Liver (tissue), 9 donors: ENCODE results near the gene PRKN. TPM values are rescaled to one million over a fixed set of nuclear protein-coding genes. Genes with fewer than 3 reads are reported as not detected.

Experiments
- DNase-seq: peaks from one replicate; pipeline ENCODE4 v3.0.0-alpha.2; 2017; ENCODE audit warnings: low spot score
- H3K27ac ChIP-seq, 2 donors: one replicate each; pipeline ENCODE4 v1.7.0; 2013; ENCODE audit warnings: inconsistent platforms in 2 of 2, low read length in 2 of 2, control low read depth in 1 of 2, low read depth in 1 of 2, mild to moderate bottlenecking in 1 of 2
- H3K27me3 ChIP-seq, 4 donors: one replicate each; pipeline versions ENCODE4 v1.6.1 to v1.7.0; 2013; ENCODE audit warnings: low read length in 3 of 4, inconsistent platforms in 1 of 4, mild to moderate bottlenecking in 1 of 4, moderate library complexity in 1 of 4; ENCODE audit not compliant: control insufficient read depth in 4 of 4, insufficient read depth in 4 of 4
- H3K36me3 ChIP-seq, 4 donors: one replicate each; pipeline versions ENCODE4 v1.6.1 to v1.7.0; 2013; ENCODE audit warnings: low read length in 3 of 4, mild to moderate bottlenecking in 3 of 4, low read depth in 1 of 4, moderate library complexity in 1 of 4; ENCODE audit not compliant: control insufficient read depth in 4 of 4, insufficient read depth in 3 of 4
- H3K4me1 ChIP-seq, 4 donors: one replicate each; pipeline versions ENCODE4 v1.6.1 to v1.7.0; 2013; ENCODE audit warnings: low read length in 3 of 4, mild to moderate bottlenecking in 3 of 4, moderate library complexity in 1 of 4; ENCODE audit not compliant: control insufficient read depth in 4 of 4, insufficient read depth in 4 of 4
- H3K4me3 ChIP-seq, 3 donors: one replicate each; pipeline versions ENCODE4 v1.6.1 to v1.7.0; 2013; ENCODE audit warnings: low read length in 3 of 3, control low read depth in 1 of 3, low read depth in 1 of 3, mild to moderate bottlenecking in 1 of 3
- H3K9ac ChIP-seq, 2 donors: one replicate each; pipeline ENCODE4 v1.7.0; 2013; ENCODE audit warnings: low read length in 2 of 2, mild to moderate bottlenecking in 2 of 2, moderate library complexity in 2 of 2, control low read depth in 1 of 2, low read depth in 1 of 2
- H3K9me3 ChIP-seq, 4 donors: one replicate each; pipeline versions ENCODE4 v1.6.1 to v1.7.0; 2013; ENCODE audit warnings: low read length in 3 of 4; ENCODE audit not compliant: control insufficient read depth in 4 of 4
- ATF3 ChIP-seq: IDR thresholded peaks from 2 replicates; pipeline ENCODE4 v1.6.1; 2016; ENCODE audit warnings: antibody characterized with exemption
- EGR1 ChIP-seq, 2 donors: IDR thresholded peaks; 2 replicates each; pipeline ENCODE4 v1.6.1; 2016 to 2018; ENCODE audit warnings: antibody characterized with exemption in 2 of 2, low read depth in 2 of 2
- FOXA1 ChIP-seq: IDR thresholded peaks from 2 replicates; pipeline ENCODE4 v1.6.1; 2016; ENCODE audit warnings: antibody characterized with exemption
- FOXA2 ChIP-seq: IDR thresholded peaks from 2 replicates; pipeline ENCODE4 v1.6.1; 2016; ENCODE audit warnings: antibody characterized with exemption
- GABPA ChIP-seq, 2 donors: IDR thresholded peaks in 1 of 2; conservative IDR thresholded peaks in 1 of 2; 2 replicates each; pipeline ENCODE4 v1.6.1; 2016; ENCODE audit warnings: antibody characterized with exemption in 2 of 2, mild to moderate bottlenecking in 1 of 2, moderate library complexity in 1 of 2
- HNF4A ChIP-seq, 2 donors: conservative IDR thresholded peaks; 2 replicates each; pipeline ENCODE4 v1.6.1; 2016; ENCODE audit warnings: antibody characterized with exemption in 2 of 2, mild to moderate bottlenecking in 2 of 2
- HNF4G ChIP-seq: IDR thresholded peaks from 2 replicates; pipeline ENCODE4 v1.6.1; 2016; ENCODE audit warnings: antibody characterized with exemption
- JUND ChIP-seq, 2 donors: IDR thresholded peaks; 2 replicates each; pipeline ENCODE4 v1.6.1; 2016; ENCODE audit warnings: antibody characterized with exemption in 2 of 2
- MAX ChIP-seq: IDR thresholded peaks from 2 replicates; pipeline ENCODE4 v1.6.1; 2016; ENCODE audit warnings: antibody characterized with exemption
- NR2F2 ChIP-seq: IDR thresholded peaks from 2 replicates; pipeline ENCODE4 v1.6.1; 2016; ENCODE audit warnings: antibody characterized with exemption
- RAD21 ChIP-seq, 2 donors: IDR thresholded peaks; 2 replicates each; pipeline ENCODE4 v1.6.1; 2016; ENCODE audit warnings: antibody characterized with exemption in 2 of 2, mild to moderate bottlenecking in 2 of 2
- RXRA ChIP-seq, 2 donors: IDR thresholded peaks; 2 replicates each; pipeline ENCODE4 v1.6.1; 2017 to 2018; ENCODE audit warnings: antibody characterized with exemption in 2 of 2, mild to moderate bottlenecking in 1 of 2
- SP1 ChIP-seq: IDR thresholded peaks from 2 replicates; pipeline ENCODE4 v1.6.1; 2018; ENCODE audit warnings: antibody characterized with exemption, mild to moderate bottlenecking
- TAF1 ChIP-seq: conservative IDR thresholded peaks from 2 replicates; pipeline ENCODE4 v1.6.1; 2016; ENCODE audit warnings: antibody characterized with exemption, mild to moderate bottlenecking
- WGBS: extraction: QIAGEN DNeasy Blood & Tissue Kit; methylation state at CpG from one replicate; pipeline ENCODE4 v1.1.7; 2013; 5-methylcytosine and 5-hydroxymethylcytosine counted together
- polyA plus RNA-seq, 2 donors: library from polyadenylated mRNA; stranded (reverse) in 1 of 2; unstranded in 1 of 2; fragments of 200-250 nt in 1 of 2; fragments of >200 nt in 1 of 2; fragmentation: Nextera tagmentation in 1 of 2; extraction: Ambion mirVana in 1 of 2; gene quantifications; one replicate each; pipeline versions ENCODE4 v1.2.1 to v1.2.3, GENCODE V29; 2013 to 2015
- total RNA-seq, 2 donors: library from RNA; depleted of rRNA; stranded (reverse); fragments of >200 nt; gene quantifications; one replicate each; pipeline ENCODE4 v1.2.3, GENCODE V29; 2014
- TF ChIP-seq, protein P1 (sequence below): fragments of 150-350 bp; IDR thresholded peaks from 2 replicates; pipeline ENCODE4 v1.5.1; 2017; ENCODE audit warnings: improper control_type of control experiment, low read depth, low read length; ENCODE audit not compliant: missing input control
- donor health status: healthy.
- donor health status: healthy.
- donor health status: healthy.
- donor health status: healthy.
- donor health status: healthy.

PRKN gene
- total and polyA plus RNA-seq, 4 donors, result 0.47 to 4.1 (median 3.2) TPM

GRCh38 chr6:161817881-161818280 is 909.7 kb downstream of the PRKN start:
- WGBS, result 84% methylated on average over 4 of the region's 4 CpGs
- TF ChIP-seq HNF4G (no peak), FOXA1 (no peak), NR2F2 (no peak), RXRA (IDR thresholded peaks at IDR 0.05) (no peak), EGR1 (IDR thresholded peaks at IDR 0.05; ENCODE audit: low read depth in 2 of 2) (no peak), GABPA (IDR thresholded peaks at IDR 0.05 in 1 of 2, conservative IDR thresholded peaks at IDR 0.05 in 1 of 2) (no peak), ATF3 (no peak), JUND (IDR thresholded peaks at IDR 0.05) (no peak), RAD21 (IDR thresholded peaks at IDR 0.05) (no peak)

DNA sequence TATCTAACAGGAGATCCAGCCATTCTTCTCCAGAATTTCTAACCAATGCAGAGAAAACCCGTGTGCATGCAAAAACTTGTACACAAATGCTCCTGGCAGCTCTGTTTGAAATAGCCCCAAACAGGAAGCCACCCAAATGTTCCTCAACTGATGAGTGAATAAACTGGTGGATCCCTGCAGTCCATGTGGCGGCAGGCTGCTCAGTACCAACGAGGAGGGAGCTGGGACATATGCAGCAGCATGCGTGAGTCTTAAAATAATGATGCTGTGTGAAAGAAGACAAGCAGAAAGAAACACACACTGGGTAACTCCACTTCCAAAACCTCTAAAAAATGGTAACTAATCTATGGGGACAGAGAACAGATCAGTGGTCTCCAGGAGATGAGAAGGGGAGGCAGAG is 911.6 kb downstream of the PRKN start:
- Histone ChIP-seq H3K9ac (no peak overlapping the region), H3K27ac (no peak overlapping the region), H3K36me3 (no peaks in the 10 kb centered on the region), H3K4me3 (no peak overlapping the region), H3K4me1 (no peaks in the 10 kb centered on the region), H3K9me3 (peaks cover 0 to 4% (median 0%) of the 10 kb centered on the region in 4 donors), H3K27me3 (no peaks in the 10 kb centered on the region)
- TF ChIP-seq RXRA (IDR thresholded peaks at IDR 0.05) (no peak), HNF4A (conservative IDR thresholded peaks at IDR 0.05) (no peak)
- WGBS, result 64% methylated on average over 4 of the region's 4 CpGs
- DNase-seq, result no peak

More at GRCh38 chr6:161817881-161818280, 909.7 kb downstream of the PRKN start:
- no peak for DNase-seq
- Histone ChIP-seq H3K27me3 (no peaks in the 10 kb centered on the region), H3K9ac (no peak overlapping the region), H3K27ac (no peak overlapping the region), H3K9me3 (peaks cover 0 to 3% (median 0%) of the 10 kb centered on the region in 4 donors), H3K4me3 (no peak overlapping the region), H3K36me3 (no peaks in the 10 kb centered on the region), H3K4me1 (no peaks in the 10 kb centered on the region)

DNA sequence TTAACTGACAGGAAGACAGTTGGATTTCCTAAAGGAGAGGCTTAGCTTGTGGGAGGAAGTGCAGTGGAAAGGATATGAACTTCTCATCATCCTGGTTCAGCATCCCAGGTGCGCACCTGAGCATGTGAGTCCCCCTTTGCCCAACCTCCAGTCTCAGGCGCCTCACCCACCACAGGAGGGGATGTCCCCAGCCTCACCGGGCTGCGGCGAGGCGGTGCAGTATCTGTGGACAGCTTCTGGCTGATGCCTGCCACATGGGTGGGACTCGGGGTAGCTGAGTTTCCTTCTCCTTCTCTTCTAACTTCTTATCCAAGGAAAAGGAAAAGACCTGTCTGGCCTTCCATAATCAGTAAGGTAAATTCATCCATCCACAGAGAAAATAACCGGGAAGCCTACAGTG is 914.4 kb downstream of the PRKN start:
- Histone ChIP-seq H3K9me3 (peaks cover 0 to 4% (median 0%) of the 10 kb centered on the region in 4 donors), H3K4me3 (no peak overlapping the region), H3K9ac (no peak overlapping the region), H3K36me3 (no peaks in the 10 kb centered on the region), H3K4me1 (no peaks in the 10 kb centered on the region), H3K27ac (no peak overlapping the region), H3K27me3 (no peaks in the 10 kb centered on the region)
- TF ChIP-seq SP1, result no peak
- no peak for TF ChIP-seq TAF1
- no peak for TF ChIP-seq EGR1 (IDR thresholded peaks at IDR 0.05; ENCODE audit: low read depth in 2 of 2)
- TF ChIP-seq, protein P1, sequence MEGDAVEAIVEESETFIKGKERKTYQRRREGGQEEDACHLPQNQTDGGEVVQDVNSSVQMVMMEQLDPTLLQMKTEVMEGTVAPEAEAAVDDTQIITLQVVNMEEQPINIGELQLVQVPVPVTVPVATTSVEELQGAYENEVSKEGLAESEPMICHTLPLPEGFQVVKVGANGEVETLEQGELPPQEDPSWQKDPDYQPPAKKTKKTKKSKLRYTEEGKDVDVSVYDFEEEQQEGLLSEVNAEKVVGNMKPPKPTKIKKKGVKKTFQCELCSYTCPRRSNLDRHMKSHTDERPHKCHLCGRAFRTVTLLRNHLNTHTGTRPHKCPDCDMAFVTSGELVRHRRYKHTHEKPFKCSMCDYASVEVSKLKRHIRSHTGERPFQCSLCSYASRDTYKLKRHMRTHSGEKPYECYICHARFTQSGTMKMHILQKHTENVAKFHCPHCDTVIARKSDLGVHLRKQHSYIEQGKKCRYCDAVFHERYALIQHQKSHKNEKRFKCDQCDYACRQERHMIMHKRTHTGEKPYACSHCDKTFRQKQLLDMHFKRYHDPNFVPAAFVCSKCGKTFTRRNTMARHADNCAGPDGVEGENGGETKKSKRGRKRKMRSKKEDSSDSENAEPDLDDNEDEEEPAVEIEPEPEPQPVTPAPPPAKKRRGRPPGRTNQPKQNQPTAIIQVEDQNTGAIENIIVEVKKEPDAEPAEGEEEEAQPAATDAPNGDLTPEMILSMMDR, result no peak
- TF ChIP-seq JUND (IDR thresholded peaks at IDR 0.05), result no peak
- TF ChIP-seq HNF4A (conservative IDR thresholded peaks at IDR 0.05), result no peak
- no peak for TF ChIP-seq ATF3
- TF ChIP-seq RXRA (IDR thresholded peaks at IDR 0.05), result no peak
- TF ChIP-seq MAX, result no peak
- TF ChIP-seq FOXA2, result no peak
- no peak for DNase-seq
- 97% methylated on average over 8 of the region's 8 CpGs for WGBS
